IPS-11a (cell line): ENCODE results near the gene TRIM41.
A peak's percentile ranks its signal among the peaks of the same experiment; 100 is the strongest.
"Not testable (repeated sequence)": the region's sequence is repeated elsewhere in the genome, so short reads cannot be mapped to it uniquely, and the experiment has no call there.

Experiments used
- H3K4me3 ChIP-seq: one replicate; pipeline ENCODE4 v1.5.1; 2013; ENCODE audit warnings: low read depth, low read length, control low read depth

The TRIM41 gene

GRCh38 chr5:181209006-181209405 is 14.1 kb upstream of the TRIM41 start:
- not testable (repeated sequence) for H3K4me3 ChIP-seq

GRCh38 chr5:181210148-181210547 is 12.9 kb upstream of the TRIM41 start:
- not testable (repeated sequence) for H3K4me3 ChIP-seq

- H3K4me3 ChIP-seq = not testable (repeated sequence)
Measured at GRCh38 chr5:181210698-181211097, 12.4 kb upstream of the TRIM41 start.

GRCh38 chr5:181211208-181211607 is 11.9 kb upstream of the TRIM41 start:
- H3K4me3 ChIP-seq = no peak overlapping the region

- no peak overlapping the region for H3K4me3 ChIP-seq
Measured at GRCh38 chr5:181212080-181212479, 11.0 kb upstream of the TRIM41 start.

GRCh38 chr5:181212934-181213333 is 10.1 kb upstream of the TRIM41 start:
- H3K4me3 ChIP-seq = no peak overlapping the region

- H3K4me3 ChIP-seq = not testable (repeated sequence)
Measured at GRCh38 chr5:181214249-181214648, 8.8 kb upstream of the TRIM41 start.

- peak overlapping the region; percentile 24 for H3K4me3 ChIP-seq
Measured at GRCh38 chr5:181215997-181216989, 6.8 kb upstream of the TRIM41 start.

- H3K4me3 ChIP-seq = peak overlapping the region; percentile 35
Measured at GRCh38 chr5:181217111-181217802, 5.8 kb upstream of the TRIM41 start.

- H3K4me3 ChIP-seq = peak overlapping the region; percentile 35
Measured at GRCh38 chr5:181217803-181218062, 5.3 kb upstream of the TRIM41 start.

- H3K4me3 ChIP-seq = peak overlapping the region; percentile 21
Measured at GRCh38 chr5:181218795-181219124, 4.3 kb upstream of the TRIM41 start.

GRCh38 chr5:181219262-181220177 is 3.6 kb upstream of the TRIM41 start:
- no peak overlapping the region for H3K4me3 ChIP-seq

- H3K4me3 ChIP-seq = no peak overlapping the region
Measured at GRCh38 chr5:181220178-181220515, 2.9 kb upstream of the TRIM41 start.

GRCh38 chr5:181221105-181221791 is 1.8 kb upstream of the TRIM41 start:
- peak overlapping the region; percentile 25 for H3K4me3 ChIP-seq

- peak overlapping the region; percentile 83 for H3K4me3 ChIP-seq
Measured at GRCh38 chr5:181221792-181222629, 1.1 kb upstream of the TRIM41 start.

- peak overlapping the region; percentile 83 for H3K4me3 ChIP-seq
Measured at GRCh38 chr5:181222630-181223057, 437 bp upstream of the TRIM41 start.

GRCh38 chr5:181223729-181224389 is 778 bp downstream of the TRIM41 start:
- H3K4me3 ChIP-seq = peak overlapping the region; percentile 83

- H3K4me3 ChIP-seq = peak overlapping the region; percentile 83
Measured at GRCh38 chr5:181224390-181225229, 1.5 kb downstream of the TRIM41 start.
